WTC11 (cell line): Measurements from ENCODE around the gene TTC6. TPM values are rescaled to one million over a fixed set of nuclear protein-coding genes. Genes with fewer than 3 reads are reported as not detected.

Experiments
- ATAC-seq: fragments of 200-7000 bp; cut with Tn5 transposase; 2 replicates; pipeline ENCODE4 v1.10.0; 2021; ENCODE audit warnings: mild to moderate bottlenecking, moderate library complexity
- CTCF ChIA-PET: fragments of 300-600 bp; sonication (Branson Sonifier 250); formaldehyde crosslinking; loops from one replicate; lab custom pipeline; 2021; ENCODE audit warnings: antibody characterized with exemption; lab: Charles Lee
- POLR2A ChIA-PET: fragments of 350-600 bp; sonication (Branson Sonifier 250); formaldehyde crosslinking; loops from one replicate; lab custom pipeline; 2021; ENCODE audit warnings: antibody characterized with exemption; lab: Charles Lee
- DNase-seq: peaks from one replicate; pipeline ENCODE4 v3.0.0; 2021; ENCODE audit warnings: low spot score
- H3K27ac Mint-ChIP-seq: 2 replicates; pipeline ENCODE4 v1.8.0; 2021; ENCODE audit warnings: mixed read lengths
- H3K27me3 Mint-ChIP-seq: 2 replicates; pipeline ENCODE4 v1.8.0; 2021; ENCODE audit warnings: low read depth, mild to moderate bottlenecking, moderate library complexity, mixed read lengths
- H3K36me3 Mint-ChIP-seq: 2 replicates; pipeline ENCODE4 v1.8.0; 2021; ENCODE audit warnings: mixed read lengths
- H3K4me1 Mint-ChIP-seq: 2 replicates; pipeline ENCODE4 v1.8.0; 2022; ENCODE audit warnings: mixed read lengths
- H3K4me3 Mint-ChIP-seq: 2 replicates; pipeline ENCODE4 v1.8.0; 2021; ENCODE audit warnings: mild to moderate bottlenecking, moderate library complexity, mixed read lengths
- H3K9me3 Mint-ChIP-seq: 2 replicates; pipeline ENCODE4 v1.8.0; 2021; ENCODE audit warnings: mixed read lengths
- CREB1 ChIP-seq: sonication (generic); formaldehyde crosslinking; IDR thresholded peaks from 2 replicates; pipeline ENCODE4 v1.8.0; 2023; ENCODE audit warnings: mild to moderate bottlenecking, missing genetic modification reagents
- CREM ChIP-seq: sonication (generic); formaldehyde crosslinking; IDR thresholded peaks from 2 replicates; pipeline ENCODE4 v1.8.1; 2022; ENCODE audit warnings: mild to moderate bottlenecking, missing genetic modification reagents, moderate library complexity
- FOXJ3 ChIP-seq: sonication (generic); formaldehyde crosslinking; IDR thresholded peaks from 2 replicates; pipeline ENCODE4 v1.9.0; 2021; ENCODE audit warnings: missing genetic modification reagents, mild to moderate bottlenecking, borderline replicate concordance
- GABPB1 ChIP-seq: sonication (generic); formaldehyde crosslinking; IDR thresholded peaks from 2 replicates; pipeline ENCODE4 v1.8.1; 2023; ENCODE audit warnings: mild to moderate bottlenecking, missing genetic modification reagents
- HMGA2 ChIP-seq: fragments of 250-450 bp; sonication (Bioruptor Pico); IDR thresholded peaks from 2 replicates; pipeline ENCODE4 v1.4.0; 2021; ENCODE audit warnings: mild to moderate bottlenecking, moderate library complexity
- NR3C1 ChIP-seq: sonication (generic); formaldehyde crosslinking; conservative IDR thresholded peaks from 2 replicates; pipeline ENCODE4 v1.8.1; 2023; ENCODE audit warnings: low read depth, mild to moderate bottlenecking, missing genetic modification reagents
- TCF7 ChIP-seq: sonication (generic); formaldehyde crosslinking; IDR thresholded peaks from 2 replicates; pipeline ENCODE4 v1.8.0; 2022; ENCODE audit warnings: mild to moderate bottlenecking, low read depth, missing genetic modification reagents, moderate library complexity
- ZNF423 ChIP-seq: fragments of 250-450 bp; sonication (Bioruptor Pico); IDR thresholded peaks from 2 replicates; pipeline ENCODE4 v2.1.2; 2022; ENCODE audit warnings: mild to moderate bottlenecking, moderate library complexity
- total RNA-seq: library from RNA; stranded (reverse); gene quantifications from 3 replicates; pipeline ENCODE4 v1.2.3, GENCODE V29; 2021
- TF ChIP-seq, protein P1 (sequence below): sonication (generic); formaldehyde crosslinking; IDR thresholded peaks from 2 replicates; pipeline ENCODE4 v1.8.1; 2022; ENCODE audit warnings: missing genetic modification reagents, borderline replicate concordance
- TF ChIP-seq, protein P2 (sequence below): sonication (generic); formaldehyde crosslinking; IDR thresholded peaks from 2 replicates; pipeline ENCODE4 v1.8.1; 2023; ENCODE audit warnings: mild to moderate bottlenecking, missing genetic modification reagents, borderline replicate concordance
- TF ChIP-seq, protein P3 (sequence below): fragments of 250-450 bp; sonication (Bioruptor Pico); conservative IDR thresholded peaks from 2 replicates; pipeline ENCODE4 v1.9.0; 2021; ENCODE audit warnings: mild to moderate bottlenecking

The TTC6 gene
- total RNA-seq, 1 experiment from 2014 or later = not detected

DNA sequence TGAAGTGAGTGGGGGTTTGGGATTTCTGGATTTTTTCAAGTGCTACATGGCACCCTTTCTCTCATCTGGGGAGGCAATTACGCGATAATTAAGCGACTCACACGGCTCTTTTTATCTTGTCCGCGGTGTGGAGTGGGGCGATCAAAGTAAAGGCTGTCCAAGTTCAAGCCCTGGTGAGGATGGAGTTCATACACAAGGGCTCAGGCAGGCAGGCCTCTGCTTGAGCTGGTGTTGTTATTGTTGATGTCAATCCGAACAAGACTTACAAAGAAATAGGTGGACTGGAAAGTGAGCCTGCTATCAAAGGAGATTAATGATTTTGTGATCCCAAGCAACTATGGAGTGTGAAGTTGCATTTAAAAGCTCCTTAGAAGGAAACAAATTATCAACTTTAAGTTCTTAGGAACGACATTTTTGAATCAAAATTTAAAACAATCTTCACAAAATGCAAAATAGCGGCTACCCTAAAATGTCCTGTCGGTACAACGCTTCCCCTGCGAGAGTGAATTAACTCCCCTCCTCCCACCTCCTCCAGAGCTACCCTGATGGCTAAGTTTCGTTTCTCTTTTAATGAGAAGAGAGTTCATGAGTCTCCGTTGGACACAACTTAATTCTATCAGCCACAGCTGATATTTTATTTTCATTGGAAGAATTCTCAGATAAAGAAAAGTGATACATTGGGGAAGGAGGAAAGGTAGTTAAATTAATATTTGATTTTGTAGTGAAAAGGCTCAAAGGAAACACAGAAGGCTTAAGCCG, 6.3 kb upstream of the TTC6 start:
- POLR2A ChIA-PET = no interaction called here
- Mint-ChIP-seq H3K27me3 (peaks cover 99% of the 10 kb centered on the region), H3K9me3 (no peaks in the 10 kb centered on the region), H3K27ac (no peak overlapping the region), H3K4me1 (peaks cover 63% of the 10 kb centered on the region), H3K4me3 (peak overlapping the region; percentile 72), H3K36me3 (no peaks in the 10 kb centered on the region)
- no peak for TF ChIP-seq TCF7 (CRISPR knock-in tag)
- TF ChIP-seq, protein P1, sequence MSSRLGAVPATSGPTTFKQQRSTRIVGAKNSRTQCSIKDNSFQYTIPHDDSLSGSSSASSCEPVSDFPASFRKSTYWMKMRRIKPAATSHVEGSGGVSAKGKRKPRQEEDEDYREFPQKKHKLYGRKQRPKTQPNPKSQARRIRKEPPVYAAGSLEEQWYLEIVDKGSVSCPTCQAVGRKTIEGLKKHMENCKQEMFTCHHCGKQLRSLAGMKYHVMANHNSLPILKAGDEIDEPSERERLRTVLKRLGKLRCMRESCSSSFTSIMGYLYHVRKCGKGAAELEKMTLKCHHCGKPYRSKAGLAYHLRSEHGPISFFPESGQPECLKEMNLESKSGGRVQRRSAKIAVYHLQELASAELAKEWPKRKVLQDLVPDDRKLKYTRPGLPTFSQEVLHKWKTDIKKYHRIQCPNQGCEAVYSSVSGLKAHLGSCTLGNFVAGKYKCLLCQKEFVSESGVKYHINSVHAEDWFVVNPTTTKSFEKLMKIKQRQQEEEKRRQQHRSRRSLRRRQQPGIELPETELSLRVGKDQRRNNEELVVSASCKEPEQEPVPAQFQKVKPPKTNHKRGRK (CRISPR knock-in tag) = 0 out of 2 replicates have a peak, but pooled peaks have one; percentile 30
- DNase-seq (no peak), ATAC-seq (no peak)
- CTCF ChIA-PET = interaction anchor here (0.7 to 1.4 kb wide), 4 partner anchors 10 to 359 kb away, joined by 3 to 4 read pairs (median 3); no protein-coding TSS in a partner anchor

DNA sequence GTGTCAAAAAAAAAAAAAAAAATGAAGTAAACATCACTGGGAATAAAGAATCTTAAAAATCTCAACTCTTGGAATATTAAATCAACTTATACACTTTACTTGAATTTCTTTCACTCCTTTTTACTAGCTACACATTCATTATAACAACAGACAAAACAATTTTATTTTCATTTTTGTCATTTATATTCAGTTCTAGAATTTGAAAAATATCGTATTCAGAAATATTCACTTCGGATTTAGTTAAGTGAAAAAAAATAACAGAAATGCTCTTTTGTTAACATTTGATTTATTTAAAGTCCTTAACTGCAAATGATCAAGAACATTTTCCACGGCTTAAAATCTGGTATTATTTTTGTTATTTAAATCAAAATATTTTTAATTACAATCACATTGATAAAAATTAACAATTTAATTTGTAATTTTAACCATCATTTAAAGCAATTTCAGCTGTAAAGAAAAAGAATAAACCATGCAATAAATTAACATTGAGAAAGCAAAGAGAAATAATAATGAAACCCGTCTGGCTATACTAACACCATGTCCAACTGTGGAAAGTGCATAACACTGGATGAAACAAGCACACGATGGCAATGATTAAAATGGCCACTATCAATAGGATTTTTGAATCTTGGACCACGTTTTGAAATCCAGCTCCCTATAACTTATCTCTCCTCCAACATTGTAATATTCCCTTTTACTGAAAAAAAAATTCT, 5.6 kb upstream of the TTC6 start:
- no peaks in the 10 kb centered on the region for H3K36me3 Mint-ChIP-seq
- ChIA-PET CTCF (interaction anchor here (0.7 to 1.4 kb wide), 3 partner anchors 10 to 360 kb away, joined by 3 to 4 read pairs (median 3); no protein-coding TSS in a partner anchor), POLR2A (no interaction called here)
- TF ChIP-seq HMGA2 (peak; percentile 59; the same call in 1 of the 2 replicates), FOXJ3 (CRISPR knock-in tag) (no peak)
- TF ChIP-seq, all 79 proteins: peak for 1
- Mint-ChIP-seq H3K4me3 (no peak overlapping the region), H3K27ac (no peak overlapping the region), H3K27me3 (peaks cover 98% of the 10 kb centered on the region), H3K9me3 (no peaks in the 10 kb centered on the region), H3K4me1 (peaks cover 65% of the 10 kb centered on the region)
- DNase-seq (no peak), ATAC-seq (no peak)

DNA sequence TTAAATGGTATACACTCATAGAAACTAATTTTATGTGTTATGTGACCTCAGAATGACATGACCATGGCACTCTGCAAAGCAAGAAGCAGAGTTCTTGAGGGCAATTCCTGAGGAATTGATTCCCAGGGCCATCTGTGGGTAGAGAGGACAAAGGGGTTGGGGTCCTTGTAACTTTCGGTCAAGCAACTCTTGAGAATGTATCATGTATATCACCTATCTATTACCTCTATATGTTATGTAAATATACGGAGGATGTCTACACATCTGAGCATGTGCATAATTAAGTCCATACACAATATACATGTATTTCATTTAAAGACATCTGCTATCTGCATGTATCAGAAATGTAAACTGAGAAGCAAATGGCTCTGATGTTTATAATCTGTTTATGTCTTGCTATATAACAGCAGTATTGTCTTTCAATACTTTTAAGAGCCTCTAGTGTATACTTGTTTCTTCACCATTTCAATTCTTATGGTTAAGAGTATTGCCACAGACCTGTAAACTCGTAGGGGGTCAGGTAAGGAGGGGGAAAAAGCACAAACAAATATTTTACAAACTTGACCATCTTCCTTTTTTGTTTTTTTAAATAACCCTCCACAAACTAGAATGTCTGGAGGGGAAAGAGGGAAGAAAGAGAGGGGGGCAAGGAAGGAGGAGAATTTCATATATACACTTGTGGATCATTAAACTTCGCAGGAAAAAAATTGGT, 4.8 kb upstream of the TTC6 start:
- ATAC-seq (no peak), DNase-seq (no peak)
- H3K4me1 Mint-ChIP-seq = peaks cover 60% of the 10 kb centered on the region
- ChIA-PET POLR2A (no interaction called here), CTCF (interaction anchor here (0.6 to 1.9 kb wide), 20 partner anchors 9 to 1068 kb away, joined by 3 to 14 read pairs (median 5); no protein-coding TSS in a partner anchor)
- H3K36me3 Mint-ChIP-seq = no peaks in the 10 kb centered on the region
- H3K27me3 Mint-ChIP-seq = peaks cover 95% of the 10 kb centered on the region
- TF ChIP-seq, protein P2, sequence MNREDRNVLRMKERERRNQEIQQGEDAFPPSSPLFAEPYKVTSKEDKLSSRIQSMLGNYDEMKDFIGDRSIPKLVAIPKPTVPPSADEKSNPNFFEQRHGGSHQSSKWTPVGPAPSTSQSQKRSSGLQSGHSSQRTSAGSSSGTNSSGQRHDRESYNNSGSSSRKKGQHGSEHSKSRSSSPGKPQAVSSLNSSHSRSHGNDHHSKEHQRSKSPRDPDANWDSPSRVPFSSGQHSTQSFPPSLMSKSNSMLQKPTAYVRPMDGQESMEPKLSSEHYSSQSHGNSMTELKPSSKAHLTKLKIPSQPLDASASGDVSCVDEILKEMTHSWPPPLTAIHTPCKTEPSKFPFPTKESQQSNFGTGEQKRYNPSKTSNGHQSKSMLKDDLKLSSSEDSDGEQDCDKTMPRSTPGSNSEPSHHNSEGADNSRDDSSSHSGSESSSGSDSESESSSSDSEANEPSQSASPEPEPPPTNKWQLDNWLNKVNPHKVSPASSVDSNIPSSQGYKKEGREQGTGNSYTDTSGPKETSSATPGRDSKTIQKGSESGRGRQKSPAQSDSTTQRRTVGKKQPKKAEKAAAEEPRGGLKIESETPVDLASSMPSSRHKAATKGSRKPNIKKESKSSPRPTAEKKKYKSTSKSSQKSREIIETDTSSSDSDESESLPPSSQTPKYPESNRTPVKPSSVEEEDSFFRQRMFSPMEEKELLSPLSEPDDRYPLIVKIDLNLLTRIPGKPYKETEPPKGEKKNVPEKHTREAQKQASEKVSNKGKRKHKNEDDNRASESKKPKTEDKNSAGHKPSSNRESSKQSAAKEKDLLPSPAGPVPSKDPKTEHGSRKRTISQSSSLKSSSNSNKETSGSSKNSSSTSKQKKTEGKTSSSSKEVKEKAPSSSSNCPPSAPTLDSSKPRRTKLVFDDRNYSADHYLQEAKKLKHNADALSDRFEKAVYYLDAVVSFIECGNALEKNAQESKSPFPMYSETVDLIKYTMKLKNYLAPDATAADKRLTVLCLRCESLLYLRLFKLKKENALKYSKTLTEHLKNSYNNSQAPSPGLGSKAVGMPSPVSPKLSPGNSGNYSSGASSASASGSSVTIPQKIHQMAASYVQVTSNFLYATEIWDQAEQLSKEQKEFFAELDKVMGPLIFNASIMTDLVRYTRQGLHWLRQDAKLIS (CRISPR knock-in tag) = no peak
- TF ChIP-seq CREM (CRISPR knock-in tag) (no peak), NR3C1 (no peak), CREB1 (CRISPR knock-in tag) (no peak), GABPB1 (CRISPR knock-in tag) (0 out of 2 replicates have a peak, but pooled peaks have one; percentile 33), ZNF423 (CRISPR knock-in tag) (no peak)
- TF ChIP-seq, protein P3, sequence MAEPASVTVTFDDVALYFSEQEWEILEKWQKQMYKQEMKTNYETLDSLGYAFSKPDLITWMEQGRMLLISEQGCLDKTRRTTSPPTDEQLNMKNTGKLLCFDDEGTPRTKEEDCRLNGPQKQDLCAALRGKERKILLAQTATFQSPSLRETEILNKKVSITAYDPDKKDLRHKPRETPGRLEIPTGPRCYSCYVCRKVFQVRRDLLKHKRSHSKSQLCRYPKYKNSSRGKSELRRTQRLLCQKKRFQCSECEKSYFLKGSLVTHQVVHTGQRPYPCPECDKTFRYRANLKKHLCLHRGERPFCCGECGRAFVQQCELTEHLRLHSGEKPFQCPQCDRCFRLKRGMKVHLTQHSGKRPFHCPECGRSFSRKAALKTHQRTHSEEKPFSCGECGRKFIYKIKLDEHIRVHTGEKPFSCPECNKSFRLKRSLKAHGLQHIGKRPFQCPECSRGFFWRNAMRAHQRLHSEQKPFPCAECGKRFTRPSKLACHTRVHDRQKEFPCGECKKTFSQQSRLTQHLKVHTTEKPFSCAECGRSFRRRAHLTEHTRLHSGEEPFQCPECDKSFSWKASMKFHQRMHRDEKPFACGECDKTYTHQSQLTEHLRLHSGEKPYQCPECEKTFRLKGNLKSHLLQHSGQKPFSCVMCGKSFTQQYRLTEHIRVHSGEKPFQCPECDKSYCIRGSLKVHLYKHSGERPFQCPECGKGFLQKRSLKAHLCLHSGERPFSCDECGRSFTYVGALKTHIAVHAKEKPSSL (CRISPR knock-in tag) = no peak
- no peak overlapping the region for H3K27ac Mint-ChIP-seq
- peak overlapping the region; percentile 61 for H3K4me3 Mint-ChIP-seq
- H3K9me3 Mint-ChIP-seq = no peaks in the 10 kb centered on the region
